ENCODE measurements around the gene TNFRSF1B.

Gene TNFRSF1B

GRCh38 chr1:12161662-12162458 is 4.9 kb upstream of the TNFRSF1B start:
- ChIA-PET POLR2A (interaction anchor here (1.4 kb wide), 1 partner anchor 14 kb away, joined by 4 read pairs; no protein-coding TSS in a partner anchor), CTCF (interaction anchor here (1.7 to 2.3 kb wide), 2 partner anchors 16 to 37 kb away, joined by 4 to 10 read pairs; no protein-coding TSS in a partner anchor)
- peak; percentile 49 for DNase-seq (ENCODE audit: extremely low spot score)
- TF ChIP-seq PKNOX1 (IDR thresholded peaks at IDR 0.05) (no peak), NFRKB (IDR thresholded peaks at IDR 0.05) (no peak), BHLHE40 (IDR thresholded peaks at IDR 0.05; ENCODE audit: borderline replicate concordance) (no peak), L3MBTL2 (conservative IDR thresholded peaks at IDR 0.05) (no peak), FOXK2 (IDR thresholded peaks at IDR 0.05) (no peak), ZNF384 (IDR thresholded peaks at IDR 0.05) (no peak)

- TF ChIP-seq ARNT (IDR thresholded peaks at IDR 0.05) (no peak), ZNF384 (IDR thresholded peaks at IDR 0.05) (no peak), FOXK2 (IDR thresholded peaks at IDR 0.05) (no peak), FOXM1 (IDR thresholded peaks at IDR 0.05; ENCODE audit: borderline replicate concordance) (no peak), LEF1 (IDR thresholded peaks at IDR 0.05; ENCODE audit: borderline replicate concordance) (no peak), CTBP1 (IDR thresholded peaks at IDR 0.05; ENCODE audit: borderline replicate concordance) (no peak), PKNOX1 (IDR thresholded peaks at IDR 0.05) (no peak), SUZ12 (IDR thresholded peaks at IDR 0.05) (no peak), NFRKB (IDR thresholded peaks at IDR 0.05) (no peak), FOXA1 (IDR thresholded peaks at IDR 0.05) (no peak), ELF4 (IDR thresholded peaks at IDR 0.05) (no peak), TARDBP (IDR thresholded peaks at IDR 0.05) (no peak), BHLHE40 (IDR thresholded peaks at IDR 0.05; ENCODE audit: borderline replicate concordance) (no peak), L3MBTL2 (conservative IDR thresholded peaks at IDR 0.05) (no peak), HDGF (IDR thresholded peaks at IDR 0.05; ENCODE audit: borderline replicate concordance) (no peak), SP1 (IDR thresholded peaks at IDR 0.05) (no peak)
- POLR2A ChIA-PET: interaction anchor here (1.4 kb wide), 1 partner anchor 13 kb away, joined by 4 read pairs; no protein-coding TSS in a partner anchor
- DNase-seq (ENCODE audit: extremely low spot score): no peak
- CTCF ChIA-PET: interaction anchor here (1.7 to 2.3 kb wide), 2 partner anchors 15 to 38 kb away, joined by 4 to 10 read pairs; no protein-coding TSS in a partner anchor
Measured at GRCh38 chr1:12162459-12163137, 4.2 kb upstream of the TNFRSF1B start.

DNA sequence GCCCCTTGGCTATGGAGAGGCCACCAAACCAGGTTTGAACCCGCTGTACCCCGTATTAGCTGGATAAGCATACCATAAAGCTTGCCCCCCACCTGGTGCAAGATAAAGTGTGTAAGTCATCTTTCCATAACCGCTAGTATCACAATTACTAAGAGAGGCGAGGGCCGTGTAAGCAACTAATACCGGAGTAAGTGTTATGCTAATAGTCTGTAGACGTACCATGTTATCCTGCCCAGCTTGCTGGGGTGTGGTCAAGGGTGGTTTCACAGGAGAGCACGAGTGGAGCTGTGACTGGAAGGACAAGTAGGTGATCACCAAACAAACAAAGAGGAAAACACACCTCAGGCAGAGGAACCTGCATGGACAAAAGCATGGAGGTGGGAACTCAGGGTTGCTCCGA is 3.6 kb upstream of the TNFRSF1B start:
- TF ChIP-seq FOXM1 (IDR thresholded peaks at IDR 0.05; ENCODE audit: borderline replicate concordance) (no peak), NFRKB (IDR thresholded peaks at IDR 0.05) (no peak), L3MBTL2 (conservative IDR thresholded peaks at IDR 0.05) (no peak), PKNOX1 (IDR thresholded peaks at IDR 0.05) (no peak), SP1 (IDR thresholded peaks at IDR 0.05) (no peak), HDGF (IDR thresholded peaks at IDR 0.05; ENCODE audit: borderline replicate concordance) (no peak), BHLHE40 (IDR thresholded peaks at IDR 0.05; ENCODE audit: borderline replicate concordance) (no peak), LEF1 (IDR thresholded peaks at IDR 0.05; ENCODE audit: borderline replicate concordance) (no peak), CTBP1 (IDR thresholded peaks at IDR 0.05; ENCODE audit: borderline replicate concordance) (no peak), ZNF384 (IDR thresholded peaks at IDR 0.05) (no peak), ELF4 (IDR thresholded peaks at IDR 0.05) (no peak), ARNT (IDR thresholded peaks at IDR 0.05) (no peak), TARDBP (IDR thresholded peaks at IDR 0.05) (no peak)
- DNase-seq (ENCODE audit: extremely low spot score): no peak
- CTCF ChIA-PET: interaction anchor here (1.7 to 2.3 kb wide), 2 partner anchors 15 to 39 kb away, joined by 4 to 10 read pairs; no protein-coding TSS in a partner anchor
- POLR2A ChIA-PET: interaction anchor here (1.4 kb wide), 1 partner anchor 13 kb away, joined by 4 read pairs; no protein-coding TSS in a partner anchor

- TF ChIP-seq ARNT (IDR thresholded peaks at IDR 0.05): no peak
- no peak for DNase-seq (ENCODE audit: extremely low spot score)
- POLR2A ChIA-PET: no interaction called here
- CTCF ChIA-PET: interaction anchor here (0.6 kb wide), 1 partner anchor 454 kb away, joined by 3 read pairs; the partner anchor contains the start of gene DHRS3
Measured at GRCh38 chr1:12164210-12164609, 2.6 kb upstream of the TNFRSF1B start.

GRCh38 chr1:12165342-12165741 is 1.4 kb upstream of the TNFRSF1B start:
- no peak for DNase-seq (ENCODE audit: extremely low spot score)
- CTCF ChIA-PET: no interaction called here
- POLR2A ChIA-PET: no interaction called here
- TF ChIP-seq FOXK2 (IDR thresholded peaks at IDR 0.05): no peak
- TF ChIP-seq ELF4 (IDR thresholded peaks at IDR 0.05): no peak
- TF ChIP-seq ZNF384 (IDR thresholded peaks at IDR 0.05): no peak
- TF ChIP-seq CTBP1 (IDR thresholded peaks at IDR 0.05; ENCODE audit: borderline replicate concordance): no peak
- no peak for TF ChIP-seq L3MBTL2 (conservative IDR thresholded peaks at IDR 0.05)
- TF ChIP-seq SUZ12 (IDR thresholded peaks at IDR 0.05): no peak
- no peak for TF ChIP-seq PKNOX1 (IDR thresholded peaks at IDR 0.05)
- no peak for TF ChIP-seq LEF1 (IDR thresholded peaks at IDR 0.05; ENCODE audit: borderline replicate concordance)
- no peak for TF ChIP-seq HDGF (IDR thresholded peaks at IDR 0.05; ENCODE audit: borderline replicate concordance)
- no peak for TF ChIP-seq BHLHE40 (IDR thresholded peaks at IDR 0.05; ENCODE audit: borderline replicate concordance)
- no peak for TF ChIP-seq SP1 (IDR thresholded peaks at IDR 0.05)
